Glomerular endothelial cell (primary cell): ENCODE data around the gene SULT1C2. TPM values are rescaled to one million over a fixed set of nuclear protein-coding genes. Genes with fewer than 3 reads are reported as not detected.
"Not testable (repeated sequence)": the region's sequence is repeated elsewhere in the genome, so short reads cannot be mapped to it uniquely, and the experiment has no call there.

ENCODE experiments used
- DNase-seq: peaks from one replicate; pipeline ENCODE4 v3.0.0-alpha.2; 2011; ENCODE audit warnings: low read depth, low spot score; ENCODE audit errors: extremely low read depth
- total RNA-seq: library from RNA; depleted of rRNA; stranded (reverse); fragments of >200 nt; gene quantifications from 2 replicates; pipeline ENCODE4 v1.2.3, GENCODE V29; 2015

The SULT1C2 gene
- total RNA-seq, result not detected in 2 replicates

DNA sequence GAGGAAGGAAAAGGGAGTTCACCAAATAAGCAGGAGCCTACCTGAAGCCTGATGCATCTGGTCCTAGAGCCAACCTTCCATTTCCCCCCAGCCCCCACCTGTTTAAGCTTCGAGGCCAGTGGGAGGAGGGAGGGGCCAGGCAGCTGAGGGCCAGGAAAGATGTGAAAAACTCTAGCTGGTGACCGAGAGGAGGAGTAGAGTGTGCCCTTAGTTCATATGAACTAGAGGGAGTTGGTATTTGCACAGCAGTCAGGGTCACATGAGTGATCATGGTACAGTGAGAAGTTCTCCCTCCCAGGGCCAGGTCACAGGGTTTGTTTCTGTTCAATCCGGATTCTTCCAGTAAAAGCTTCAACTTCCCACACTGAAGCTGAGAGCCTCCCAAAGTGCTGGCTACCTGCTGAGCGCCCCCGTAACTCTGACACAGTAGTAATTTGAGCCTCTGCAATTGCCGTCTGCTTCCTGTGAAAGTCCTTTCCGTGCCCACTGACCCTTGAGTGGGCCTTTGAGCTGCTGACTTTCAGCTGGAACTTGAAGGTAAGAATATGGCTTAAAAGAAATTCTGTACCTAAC is at the start of gene SULT1C2:
SULT1C2 (plus strand) TSS at position 362 of the 573 bp plus-strand sequence. CDS start 4,773 bp downstream, outside the sequence.
- DNase-seq, result no peak

DNA sequence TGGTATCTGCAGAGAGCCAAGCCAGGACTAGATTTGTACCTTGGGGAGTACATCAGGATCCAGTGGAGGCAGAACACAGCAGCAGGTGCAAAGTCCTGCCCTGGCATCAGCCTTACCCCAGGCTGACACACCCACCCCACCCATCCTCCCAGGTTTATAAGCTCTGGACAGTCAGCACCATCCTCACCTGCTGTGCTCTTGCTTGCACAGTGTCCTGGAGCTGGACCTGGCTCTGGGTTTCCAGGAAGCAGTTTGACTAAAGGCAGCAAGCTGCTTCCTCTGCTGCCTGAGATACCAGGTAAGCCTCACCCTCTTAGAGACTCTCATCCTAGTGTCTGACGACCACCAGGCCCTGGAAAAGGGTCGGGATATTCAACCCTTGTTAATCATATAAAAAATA is 48.9 kb upstream of the SULT1C2 start, which contains the start of gene SULT1C3:
SULT1C3 (plus strand) TSS at position 183 of the 400 bp plus-strand sequence. CDS start 7,227 bp downstream, outside the sequence.
- no peak for DNase-seq

- DNase-seq, result no peak
Measured at GRCh38 chr2:108240966-108241365, 47.7 kb upstream of the SULT1C2 start.

- DNase-seq, result no peak
Measured at GRCh38 chr2:108243566-108243965, 45.1 kb upstream of the SULT1C2 start.

DNA sequence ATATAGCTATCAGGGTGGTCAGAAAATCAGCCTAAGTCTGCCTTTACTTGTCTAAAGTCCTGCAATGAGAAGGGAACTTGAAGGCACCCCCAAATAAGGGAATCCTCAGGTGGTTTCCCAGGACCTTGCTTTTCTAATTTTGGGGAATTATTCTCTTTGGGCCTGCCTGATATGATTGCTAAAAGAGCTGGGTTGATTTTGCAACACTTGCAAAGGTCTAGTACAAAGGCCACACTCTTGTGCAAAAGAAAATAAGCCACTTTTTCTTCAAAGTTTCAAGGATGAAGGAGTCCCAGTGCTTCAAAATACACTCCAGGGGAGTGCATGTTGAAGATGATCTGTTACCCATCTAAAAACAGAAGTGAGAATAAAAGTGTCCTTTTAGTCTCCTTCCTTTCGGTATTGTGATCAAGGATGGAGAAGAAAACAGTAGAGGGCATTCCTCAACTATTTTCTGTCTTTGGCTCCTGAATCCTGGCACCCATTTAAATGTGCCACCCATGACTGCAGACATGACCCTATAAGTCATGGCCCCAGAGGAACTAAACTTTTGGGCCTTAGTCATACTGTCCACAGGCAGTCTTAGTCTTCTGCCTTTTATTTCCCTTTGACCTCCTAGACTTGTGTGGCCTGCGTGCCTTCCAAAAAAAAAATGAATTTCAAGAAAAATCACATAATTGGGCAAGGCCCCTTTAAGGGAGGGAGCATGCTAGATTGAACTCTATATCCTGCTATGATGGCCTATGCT is 43.9 kb upstream of the SULT1C2 start:
- no peak for DNase-seq

GRCh38 chr2:108253106-108253505 is 35.6 kb upstream of the SULT1C2 start:
- DNase-seq, result no peak

- DNase-seq, result no peak
Measured at GRCh38 chr2:108257757-108258331, 30.9 kb upstream of the SULT1C2 start.

GRCh38 chr2:108260773-108261172 is 27.9 kb upstream of the SULT1C2 start:
- no peak for DNase-seq

GRCh38 chr2:108262036-108262435 is 26.7 kb upstream of the SULT1C2 start:
- DNase-seq, result no peak

GRCh38 chr2:108263401-108263800 is 25.3 kb upstream of the SULT1C2 start:
- no peak for DNase-seq

GRCh38 chr2:108266218-108266617 is 22.5 kb upstream of the SULT1C2 start:
- DNase-seq, result no peak

DNA sequence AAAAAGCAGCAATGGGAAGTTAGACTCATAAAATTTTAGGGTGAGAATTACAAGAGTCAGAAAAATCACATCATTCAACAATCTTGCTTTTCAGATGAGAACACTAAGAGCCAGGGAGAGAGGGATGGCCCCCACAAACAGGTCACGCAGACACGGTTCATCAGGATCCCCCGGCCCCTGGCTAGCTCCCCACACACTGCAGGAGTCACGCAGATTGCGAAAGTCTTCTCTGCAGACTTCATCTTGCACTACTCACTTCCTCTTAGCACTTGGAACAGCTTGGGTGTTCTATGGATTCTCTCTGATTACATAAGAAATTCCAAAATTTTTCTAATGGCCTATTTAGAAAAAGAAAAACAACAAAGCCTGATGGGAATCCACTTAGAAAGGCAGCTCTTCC is 21.6 kb upstream of the SULT1C2 start:
- no peak for DNase-seq

DNA sequence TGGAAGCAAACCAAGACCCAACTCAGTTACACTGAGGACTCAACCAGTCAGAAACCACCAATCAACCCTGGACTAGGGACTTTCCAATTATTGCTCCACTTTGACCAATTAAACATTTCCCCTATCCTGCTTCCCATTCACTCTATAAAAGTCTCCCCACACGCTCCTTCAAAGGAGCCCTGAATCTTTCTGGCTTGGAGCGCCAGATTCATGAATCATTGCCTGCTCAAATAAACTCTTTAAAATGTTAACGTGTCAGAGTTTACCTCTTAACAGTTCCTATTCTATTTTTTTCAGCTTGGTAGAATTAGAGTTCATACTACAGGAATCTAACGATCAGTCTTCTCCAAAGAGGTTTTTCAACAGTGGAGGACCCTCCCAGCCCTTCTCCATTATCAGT is 20.7 kb upstream of the SULT1C2 start:
- DNase-seq, result no peak

DNA sequence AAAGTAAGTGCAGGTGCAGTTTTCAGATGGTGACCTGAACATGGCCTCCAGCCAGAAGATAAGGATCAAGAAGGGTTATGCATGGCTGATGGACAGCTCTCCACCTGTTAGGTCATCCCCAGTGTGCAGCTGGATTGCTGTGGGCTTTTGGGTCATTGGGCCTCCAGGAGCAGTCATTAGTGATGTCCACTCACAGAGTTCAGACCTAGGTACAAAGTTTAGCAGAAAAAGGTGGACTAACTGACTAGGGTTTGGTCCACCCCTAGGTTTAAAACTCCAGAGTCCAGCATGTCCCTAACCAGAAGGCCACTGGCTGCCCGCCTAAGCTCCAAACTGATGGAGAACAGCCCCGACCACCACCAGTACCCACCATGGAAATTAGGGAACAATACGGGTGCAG is 18.3 kb upstream of the SULT1C2 start:
- no peak for DNase-seq

DNA sequence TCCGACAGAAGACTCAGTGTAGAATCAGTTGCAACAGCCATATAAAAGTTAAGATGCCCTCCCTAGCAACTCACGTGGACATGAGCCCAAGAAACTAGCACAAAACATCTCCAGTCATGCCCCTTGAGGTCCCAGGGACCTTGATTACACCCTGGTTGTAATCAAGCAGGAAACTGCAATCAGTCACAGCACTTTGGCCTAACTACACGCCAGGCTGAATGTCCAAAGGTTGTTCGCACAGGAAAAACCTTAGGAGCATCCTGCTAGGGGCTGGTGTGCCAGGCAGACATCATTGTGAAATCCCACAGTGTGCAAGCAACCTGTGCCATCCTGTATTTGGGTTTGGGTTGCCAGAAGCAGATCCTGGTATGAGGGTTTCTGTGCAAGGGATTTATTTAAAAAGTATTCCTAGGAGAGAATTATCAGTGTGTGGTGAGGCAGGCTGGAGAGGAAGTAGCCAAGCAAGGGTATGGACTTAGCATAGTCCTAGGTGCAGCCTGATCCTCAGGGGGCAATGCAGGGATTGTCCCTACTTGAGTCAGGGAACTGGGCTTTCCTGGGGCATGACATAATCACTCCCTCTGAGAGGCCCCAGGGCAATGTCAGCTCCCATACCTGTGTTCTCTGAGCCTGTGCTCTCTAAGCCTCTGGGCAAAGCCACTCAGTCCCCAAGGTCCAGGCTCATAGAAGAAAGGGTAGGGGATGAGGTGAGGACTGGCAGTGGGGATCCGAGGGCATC is 17.8 kb upstream of the SULT1C2 start:
- no peak for DNase-seq

GRCh38 chr2:108271691-108272253 is 16.9 kb upstream of the SULT1C2 start:
- peak; percentile 7 for DNase-seq

GRCh38 chr2:108278631-108279030 is 10.1 kb upstream of the SULT1C2 start:
- DNase-seq, result no peak

DNA sequence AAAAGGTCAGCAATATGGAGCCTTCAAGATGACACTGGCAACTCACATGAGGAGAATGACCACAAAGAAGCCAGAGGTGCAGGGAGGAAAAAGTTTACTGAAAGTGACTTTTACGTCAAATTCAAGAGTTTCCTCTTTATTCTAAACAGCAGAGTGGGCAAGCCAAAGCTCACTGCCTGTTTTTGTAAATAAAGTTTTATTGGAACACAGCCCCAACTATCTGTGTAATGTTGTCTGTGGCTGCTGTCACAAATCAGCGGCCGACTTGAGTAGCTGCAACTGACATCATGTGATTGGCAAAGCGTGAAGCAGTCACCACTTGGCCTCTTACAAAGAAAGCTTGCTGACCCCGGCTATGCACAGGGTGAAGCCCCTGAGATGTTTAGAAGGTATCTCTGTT is 9.2 kb upstream of the SULT1C2 start:
- no peak for DNase-seq

- no peak for DNase-seq
Measured at GRCh38 chr2:108280466-108280865, 8.2 kb upstream of the SULT1C2 start.

GRCh38 chr2:108284566-108284965 is 4.1 kb upstream of the SULT1C2 start:
- DNase-seq, result not testable (repeated sequence)

GRCh38 chr2:108285616-108286015 is 3.1 kb upstream of the SULT1C2 start:
- no peak for DNase-seq
